ENCODE data around the gene TGFB1.

TGFB1 gene

GRCh38 chr19:41318696-41319499 is 34.8 kb downstream of the TGFB1 start:
- DNase-seq = no peak
- H3K27me3 ChIP-seq (replicated peaks) = no peaks in the 10 kb centered on the region
- H3K4me3 ChIP-seq (ENCODE audit: low read depth, low read length) = no peak overlapping the region
- peaks cover 62% of the 10 kb centered on the region for H3K36me3 ChIP-seq (replicated peaks)
- TF ChIP-seq CTCF (IDR thresholded peaks at IDR 0.05; ENCODE audit: low read depth, low read length, missing control alignments) = no peak
- H3K27ac ChIP-seq = no peak overlapping the region
- in situ Hi-C loops (cut with HindIII; ENCODE audit: low pct_ligation_motif_present, low sequenced_read_pairs) = no loop called here

- Histone ChIP-seq H3K27me3 (replicated peaks) (no peaks in the 10 kb centered on the region), H3K4me3 (ENCODE audit: low read depth, low read length) (no peak overlapping the region), H3K27ac (no peak overlapping the region), H3K36me3 (replicated peaks) (peaks cover 58% of the 10 kb centered on the region)
- TF ChIP-seq CTCF (IDR thresholded peaks at IDR 0.05; ENCODE audit: low read depth, low read length, missing control alignments) = no peak
- no peak for DNase-seq
- in situ Hi-C loops (cut with HindIII; ENCODE audit: low pct_ligation_motif_present, low sequenced_read_pairs) = no loop called here
These were observed 37.3 kb downstream of the TGFB1 start for GRCh38 chr19:41316306-41316920.

- Histone ChIP-seq H3K4me3 (ENCODE audit: low read depth, low read length) (peak overlapping the region; percentile 82), H3K27ac (peak overlapping the region; percentile 98), H3K36me3 (replicated peaks) (peaks cover 33% of the 10 kb centered on the region), H3K27me3 (replicated peaks) (no peaks in the 10 kb centered on the region)
- DNase-seq = no peak
- no peak for TF ChIP-seq CTCF (IDR thresholded peaks at IDR 0.05; ENCODE audit: low read depth, low read length, missing control alignments)
- in situ Hi-C loops (cut with HindIII; ENCODE audit: low pct_ligation_motif_present, low sequenced_read_pairs) = no loop called here
These were observed 42.1 kb downstream of the TGFB1 start for GRCh38 chr19:41311613-41312012.

GRCh38 chr19:41311072-41311471 is 42.6 kb downstream of the TGFB1 start:
- Histone ChIP-seq H3K36me3 (replicated peaks) (peaks cover 33% of the 10 kb centered on the region), H3K27ac (peak overlapping the region; percentile 98), H3K27me3 (replicated peaks) (no peaks in the 10 kb centered on the region), H3K4me3 (ENCODE audit: low read depth, low read length) (peak overlapping the region; percentile 82)
- TF ChIP-seq CTCF (IDR thresholded peaks at IDR 0.05; ENCODE audit: low read depth, low read length, missing control alignments) = no peak
- DNase-seq = no peak
- in situ Hi-C loops (cut with HindIII; ENCODE audit: low pct_ligation_motif_present, low sequenced_read_pairs) = no loop called here

GRCh38 chr19:41310033-41310831 is 43.5 kb downstream of the TGFB1 start, which contains the start of gene CCDC97:
Gene CCDC97, plus strand, starts transcription at chr19:41310172. Its CDS starts 139 bp downstream, at chr19:41310311.
- no peaks in the 10 kb centered on the region for H3K27me3 ChIP-seq (replicated peaks)
- in situ Hi-C loops (cut with HindIII; ENCODE audit: low pct_ligation_motif_present, low sequenced_read_pairs) = no loop called here
- peak within 1 kb of the TSS; percentile 98 for H3K27ac ChIP-seq
- TF ChIP-seq CTCF (IDR thresholded peaks at IDR 0.05; ENCODE audit: low read depth, low read length, missing control alignments) = no peak
- DNase-seq = peak; percentile 75
- peak within 1 kb of the TSS; percentile 82 for H3K4me3 ChIP-seq (ENCODE audit: low read depth, low read length)
- peaks cover 34% of the 10 kb centered on the region for H3K36me3 ChIP-seq (replicated peaks)

All from brain microvascular endothelial cell (primary cell).